Breast epithelium (tissue), 3 donors: ENCODE results near the gene STARD3.

Source experiments
- CTCF ChIP-seq, 3 donors: fragments of 450-650 bp; IDR thresholded peaks; one replicate each; pipeline ENCODE4 v1.5.1; 2016 to 2017; ENCODE audit warnings: antibody characterized with exemption in 3 of 3, mild to moderate bottlenecking in 3 of 3, moderate library complexity in 3 of 3
- POLR2A ChIP-seq: fragments of 450-650 bp; IDR thresholded peaks from one replicate; pipeline ENCODE4 v1.6.1; 2016; ENCODE audit warnings: antibody characterized with exemption, mild to moderate bottlenecking, moderate library complexity
- POLR2AphosphoS5 ChIP-seq, 3 donors: sonication (generic); formaldehyde crosslinking; IDR thresholded peaks; one replicate each; pipeline ENCODE4 v1.6.1; 2017; ENCODE audit warnings: antibody characterized with exemption in 3 of 3

- TF ChIP-seq POLR2AphosphoS5 (IDR thresholded peaks at IDR 0.05) (no peak), POLR2A (no peak), CTCF (IDR thresholded peaks at IDR 0.05) (no peak)
Measured at GRCh38 chr17:39670746-39671145, 33.8 kb downstream of the STARD3 start.
